A549 (cell line): Measurements from ENCODE around the gene GMPPB. TPM values are rescaled to one million over a fixed set of nuclear protein-coding genes. Genes with fewer than 3 reads are reported as not detected.

Source experiments
- ATAC-seq, 2 experiments: fragments of 200-7000 bp in 1 of 2; fragments of >200 bp in 1 of 2; cut with Nextera tagmentation in 1 of 2; cut with Tn5 transposase in 1 of 2; 3 replicates each; pipeline versions ENCODE4 v1.8.0 to v1.9.1; 2018 to 2020; ENCODE audit warnings: mild to moderate bottlenecking in 1 of 2, moderate library complexity in 1 of 2
- CTCF ChIA-PET: fragments of 300-600 bp; sonication (Branson Sonifier 250); formaldehyde crosslinking; extraction: SDS; loops from one replicate; lab custom pipeline; 2021; ENCODE audit warnings: antibody characterized with exemption, inconsistent platforms; lab: Yijun Ruan, JAX
- POLR2A ChIA-PET: fragments of 350-600 bp; formaldehyde crosslinking; extraction: SDS; loops from one replicate; lab custom pipeline; 2021; ENCODE audit warnings: antibody characterized with exemption, inconsistent platforms; lab: Yijun Ruan, JAX
- DNase-seq, 2 experiments: peaks; one replicate each; pipeline versions ENCODE4 v3.0.0 to v3.0.0-alpha.2; 2011 to 2016; ENCODE audit warnings: low read depth in 1 of 2, low spot score in 1 of 2
- FAIRE-seq: peaks from 2 replicates; lab custom pipeline; 2011; peaks lifted over from hg19 to GRCh38; lab: Jason Lieb, UNC
- H3K27ac ChIP-seq, 2 experiments: fragments of >200 bp; sonication (Bioruptor Twin); formaldehyde crosslinking; 3 replicates each; pipeline ENCODE4 v1.5.1; 2016 to 2017
- H3K4me1 ChIP-seq: fragments of >200 bp; sonication (Bioruptor Twin); formaldehyde crosslinking; 3 replicates; pipeline ENCODE4 v1.6.1; 2016
- H3K4me2 ChIP-seq: fragments of >200 bp; sonication (Bioruptor Twin); formaldehyde crosslinking; 3 replicates; pipeline ENCODE4 v1.6.1; 2016
- H3K4me3 ChIP-seq: fragments of >200 bp; sonication (Bioruptor Twin); formaldehyde crosslinking; 3 replicates; pipeline ENCODE4 v1.5.1; 2016
- H3K9me3 ChIP-seq: fragments of >200 bp; sonication (Bioruptor Twin); formaldehyde crosslinking; 3 replicates; pipeline ENCODE4 v1.6.1; 2016
- CBX8 ChIP-seq: fragments of 200-600 bp; sonication (generic); IDR thresholded peaks from 2 replicates; pipeline ENCODE4 v1.6.1; 2016
- CEBPB ChIP-seq, 2 experiments: fragments of >200 bp in 1 of 2; sonication (Bioruptor Twin) in 1 of 2; formaldehyde crosslinking in 1 of 2; IDR thresholded peaks; 2 replicates each; pipeline ENCODE4 v1.6.1; 2012 to 2016
- CHD4 ChIP-seq: fragments of 200-600 bp; sonication (generic); IDR thresholded peaks from 2 replicates; pipeline ENCODE4 v1.6.1; 2016; ENCODE audit warnings: antibody characterized with exemption, mild to moderate bottlenecking, borderline replicate concordance
- FOSB ChIP-seq: fragments of 250-450 bp; sonication (Bioruptor Pico); IDR thresholded peaks from 2 replicates; pipeline ENCODE4 v1.5.0; 2020; ENCODE audit warnings: mild to moderate bottlenecking, moderate library complexity
- FOSL2 ChIP-seq, 2 experiments: fragments of 450-650 bp in 1 of 2; fragments of >200 bp in 1 of 2; sonication (Bioruptor Twin) in 1 of 2; formaldehyde crosslinking; IDR thresholded peaks; 2 replicates each; pipeline versions ENCODE4 v1.5.0 to v1.6.1; 2016 to 2020; ENCODE audit warnings: mild to moderate bottlenecking in 1 of 2, moderate library complexity in 1 of 2
- GATA3 ChIP-seq: IDR thresholded peaks from 2 replicates; pipeline ENCODE4 v1.6.1; 2012; ENCODE audit warnings: borderline replicate concordance
- HEYL ChIP-seq: fragments of 250-450 bp; sonication (Bioruptor Pico); IDR thresholded peaks from 2 replicates; pipeline ENCODE4 v1.8.0; 2021; ENCODE audit warnings: mild to moderate bottlenecking, moderate library complexity
- HMGXB4 ChIP-seq: fragments of 250-450 bp; sonication (Bioruptor Pico); IDR thresholded peaks from 2 replicates; pipeline ENCODE4 v1.5.0; 2021; ENCODE audit warnings: mild to moderate bottlenecking, moderate library complexity, borderline replicate concordance
- HOXB13 ChIP-seq: fragments of 250-450 bp; sonication (Bioruptor Pico); IDR thresholded peaks from 2 replicates; pipeline ENCODE4 v1.5.0; 2020; ENCODE audit warnings: low read depth, mild to moderate bottlenecking, moderate library complexity
- HOXB5 ChIP-seq: fragments of 250-450 bp; sonication (Bioruptor Pico); IDR thresholded peaks from 2 replicates; pipeline ENCODE4 v1.5.0; 2020; ENCODE audit warnings: mild to moderate bottlenecking, moderate library complexity
- KDM1A ChIP-seq: fragments of 200-600 bp; sonication (generic); IDR thresholded peaks from 2 replicates; pipeline ENCODE4 v1.6.1; 2016; ENCODE audit warnings: low read depth, mild to moderate bottlenecking
- MAX ChIP-seq: IDR thresholded peaks from 2 replicates; pipeline ENCODE4 v1.6.1; 2012
- MAZ ChIP-seq: fragments of 150-350 bp; IDR thresholded peaks from 2 replicates; pipeline ENCODE4 v1.6.1; 2014; ENCODE audit warnings: antibody characterized with exemption, low read depth, low read length, borderline replicate concordance
- MYC ChIP-seq: IDR thresholded peaks from 2 replicates; pipeline ENCODE4 v1.6.1; 2012; ENCODE audit warnings: mild to moderate bottlenecking, inconsistent platforms, low read length, improper control_type of control experiment, borderline replicate concordance
- NFE2L2 ChIP-seq: fragments of 150-350 bp; conservative IDR thresholded peaks from 2 replicates; pipeline ENCODE4 v1.6.1; 2014; ENCODE audit warnings: low read length
- NR3C1 ChIP-seq: fragments of >200 bp; sonication (Bioruptor Twin); formaldehyde crosslinking; IDR thresholded peaks from 3 replicates; pipeline ENCODE4 v1.6.1; 2017
- RARB ChIP-seq: fragments of 250-450 bp; sonication (Bioruptor Pico); IDR thresholded peaks from 2 replicates; pipeline ENCODE4 v1.8.0; 2021; ENCODE audit warnings: mild to moderate bottlenecking, moderate library complexity
- RCOR1 ChIP-seq: fragments of 150-350 bp; IDR thresholded peaks from 2 replicates; pipeline ENCODE4 v1.6.1; 2014; ENCODE audit warnings: antibody characterized with exemption, low read length, low read depth
- RFX5 ChIP-seq: fragments of 450-650 bp; IDR thresholded peaks from 2 replicates; pipeline ENCODE4 v1.7.1; 2014; ENCODE audit warnings: antibody characterized with exemption, mild to moderate bottlenecking, moderate library complexity
- RNF2 ChIP-seq: fragments of 200-600 bp; sonication (generic); IDR thresholded peaks from 2 replicates; pipeline ENCODE4 v1.6.1; 2016; ENCODE audit warnings: low read depth, mild to moderate bottlenecking, antibody characterized with exemption, moderate library complexity, borderline replicate concordance
- SMC3 ChIP-seq: fragments of >200 bp; sonication (Bioruptor Twin); formaldehyde crosslinking; IDR thresholded peaks from 3 replicates; pipeline ENCODE4 v1.6.1; 2018; ENCODE audit warnings: inconsistent platforms
- SREBF2 ChIP-seq: fragments of 450-650 bp; IDR thresholded peaks from 2 replicates; pipeline ENCODE4 v1.6.1; 2014; ENCODE audit warnings: mild to moderate bottlenecking, moderate library complexity
- TFCP2L1 ChIP-seq: fragments of 250-450 bp; sonication (Bioruptor Pico); IDR thresholded peaks from 2 replicates; pipeline ENCODE4 v1.5.0; 2021; ENCODE audit warnings: mild to moderate bottlenecking
- ZC3H11A ChIP-seq: fragments of 450-650 bp; IDR thresholded peaks from 2 replicates; pipeline ENCODE4 v1.6.1; 2014; ENCODE audit warnings: antibody characterized with exemption, mild to moderate bottlenecking
- ZNF302 ChIP-seq: fragments of 250-450 bp; sonication (Bioruptor Pico); IDR thresholded peaks from 2 replicates; pipeline ENCODE4 v1.9.0; 2021; ENCODE audit warnings: inconsistent platforms, mild to moderate bottlenecking, moderate library complexity
- WGBS: methylation state at CpG from one replicate; pipeline ENCODE4 v1.1.6; 2017; ENCODE audit errors: missing lambda C conversion rate; 5-methylcytosine and 5-hydroxymethylcytosine counted together
- polyA plus RNA-seq, 4 experiments: library from polyadenylated mRNA; depleted of rRNA in 3 of 4; stranded (reverse); fragments of >200 nt; fragmentation: RNase III in 1 of 4; extraction: RNeasy Plus Mini Kit Qiagen cat#74134 plus additional on column Dnase treatment in 1 of 4; gene quantifications; 2 replicates in 3 of 4; 3 replicates in 1 of 4; pipeline ENCODE4 v1.2.3, GENCODE V29; 2011 to 2017
- TF ChIP-seq, protein P1 (sequence below): fragments of 450-650 bp; IDR thresholded peaks from 2 replicates; pipeline ENCODE4 v1.6.1; 2014; ENCODE audit warnings: antibody characterized with exemption
- TF ChIP-seq, protein P2 (sequence below): fragments of 200-600 bp; sonication (generic); IDR thresholded peaks from 2 replicates; pipeline ENCODE4 v1.6.1; 2016; ENCODE audit warnings: antibody characterized with exemption, mild to moderate bottlenecking, moderate library complexity
- TF ChIP-seq, protein P3 (sequence below): fragments of >200 bp; sonication (Bioruptor Twin); formaldehyde crosslinking; IDR thresholded peaks from 3 replicates; pipeline ENCODE4 v1.5.1; 2016

The GMPPB gene
- polyA plus RNA-seq, 2 of the 4 experiments (the other 2 are of a cell fraction): 12.9 to 24.1 TPM

- ChIA-PET POLR2A (interaction anchor here (1.0 kb wide), 1 partner anchor 15 kb away, joined by 3 read pairs; the partner anchor contains the start of gene IP6K1), CTCF (interaction anchor here (0.6 to 4.7 kb wide), 2 partner anchors 31 to 59 kb away, joined by 3 to 14 read pairs; partner anchors contain the start of gene INKA1)
- TF ChIP-seq KDM1A (no peak), HMGXB4 (no peak), RARB (no peak), NFE2L2 (no peak), FOSL2 (IDR thresholded peaks at IDR 0.05) (no peak), FOSL2 (CRISPR knock-in tag; IDR thresholded peaks at IDR 0.05) (no peak), CHD4 (no peak), MAX (no peak), FOSB (CRISPR knock-in tag) (no peak), ZNF302 (no peak), HEYL (CRISPR knock-in tag) (no peak), ZC3H11A (no peak), GATA3 (no peak), MAZ (no peak), TFCP2L1 (CRISPR knock-in tag) (no peak), HOXB5 (CRISPR knock-in tag) (no peak)
- TF ChIP-seq, protein P1, sequence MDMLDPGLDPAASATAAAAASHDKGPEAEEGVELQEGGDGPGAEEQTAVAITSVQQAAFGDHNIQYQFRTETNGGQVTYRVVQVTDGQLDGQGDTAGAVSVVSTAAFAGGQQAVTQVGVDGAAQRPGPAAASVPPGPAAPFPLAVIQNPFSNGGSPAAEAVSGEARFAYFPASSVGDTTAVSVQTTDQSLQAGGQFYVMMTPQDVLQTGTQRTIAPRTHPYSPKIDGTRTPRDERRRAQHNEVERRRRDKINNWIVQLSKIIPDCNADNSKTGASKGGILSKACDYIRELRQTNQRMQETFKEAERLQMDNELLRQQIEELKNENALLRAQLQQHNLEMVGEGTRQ: no peak
- WGBS: 83% methylated on average over 1 of the region's 1 CpG
- FAIRE-seq (no peak), DNase-seq (no peak), ATAC-seq (no peak)
- Histone ChIP-seq H3K4me1 (peaks cover 9% of the 10 kb centered on the region; the same call in 2 of the 3 replicates), H3K27ac (no peak overlapping the region), H3K9me3 (no peaks in the 10 kb centered on the region), H3K4me2 (no peak overlapping the region), H3K4me3 (no peak overlapping the region)
Observed at GRCh38 chr3:49771340-49771938, 47.7 kb upstream of the GMPPB start.

GRCh38 chr3:49769926-49770325 is 46.2 kb upstream of the GMPPB start:
- Histone ChIP-seq H3K4me1 (peaks cover 8% of the 10 kb centered on the region; the same call in 2 of the 3 replicates), H3K4me2 (no peak overlapping the region), H3K27ac (no peak overlapping the region), H3K9me3 (no peaks in the 10 kb centered on the region), H3K4me3 (no peak overlapping the region)
- FAIRE-seq (no peak), DNase-seq (no peak), ATAC-seq (no peak)
- ChIA-PET CTCF (interaction anchor here (0.8 to 1.2 kb wide), 2 partner anchors 27 to 69 kb away, joined by 3 to 5 read pairs; no protein-coding TSS in a partner anchor), POLR2A (no interaction called here)
- TF ChIP-seq NR3C1 (no peak), CBX8 (no peak), KDM1A (no peak), RFX5 (no peak), HOXB13 (CRISPR knock-in tag) (no peak), NFE2L2 (no peak), HOXB5 (CRISPR knock-in tag) (no peak), SMC3 (no peak), CEBPB (IDR thresholded peaks at IDR 0.05) (no peak), MYC (no peak), RCOR1 (no peak), MAZ (no peak), SREBF2 (no peak), RNF2 (no peak)
- TF ChIP-seq, protein P2, sequence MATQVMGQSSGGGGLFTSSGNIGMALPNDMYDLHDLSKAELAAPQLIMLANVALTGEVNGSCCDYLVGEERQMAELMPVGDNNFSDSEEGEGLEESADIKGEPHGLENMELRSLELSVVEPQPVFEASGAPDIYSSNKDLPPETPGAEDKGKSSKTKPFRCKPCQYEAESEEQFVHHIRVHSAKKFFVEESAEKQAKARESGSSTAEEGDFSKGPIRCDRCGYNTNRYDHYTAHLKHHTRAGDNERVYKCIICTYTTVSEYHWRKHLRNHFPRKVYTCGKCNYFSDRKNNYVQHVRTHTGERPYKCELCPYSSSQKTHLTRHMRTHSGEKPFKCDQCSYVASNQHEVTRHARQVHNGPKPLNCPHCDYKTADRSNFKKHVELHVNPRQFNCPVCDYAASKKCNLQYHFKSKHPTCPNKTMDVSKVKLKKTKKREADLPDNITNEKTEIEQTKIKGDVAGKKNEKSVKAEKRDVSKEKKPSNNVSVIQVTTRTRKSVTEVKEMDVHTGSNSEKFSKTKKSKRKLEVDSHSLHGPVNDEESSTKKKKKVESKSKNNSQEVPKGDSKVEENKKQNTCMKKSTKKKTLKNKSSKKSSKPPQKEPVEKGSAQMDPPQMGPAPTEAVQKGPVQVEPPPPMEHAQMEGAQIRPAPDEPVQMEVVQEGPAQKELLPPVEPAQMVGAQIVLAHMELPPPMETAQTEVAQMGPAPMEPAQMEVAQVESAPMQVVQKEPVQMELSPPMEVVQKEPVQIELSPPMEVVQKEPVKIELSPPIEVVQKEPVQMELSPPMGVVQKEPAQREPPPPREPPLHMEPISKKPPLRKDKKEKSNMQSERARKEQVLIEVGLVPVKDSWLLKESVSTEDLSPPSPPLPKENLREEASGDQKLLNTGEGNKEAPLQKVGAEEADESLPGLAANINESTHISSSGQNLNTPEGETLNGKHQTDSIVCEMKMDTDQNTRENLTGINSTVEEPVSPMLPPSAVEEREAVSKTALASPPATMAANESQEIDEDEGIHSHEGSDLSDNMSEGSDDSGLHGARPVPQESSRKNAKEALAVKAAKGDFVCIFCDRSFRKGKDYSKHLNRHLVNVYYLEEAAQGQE: no peak
- TF ChIP-seq, protein P3, sequence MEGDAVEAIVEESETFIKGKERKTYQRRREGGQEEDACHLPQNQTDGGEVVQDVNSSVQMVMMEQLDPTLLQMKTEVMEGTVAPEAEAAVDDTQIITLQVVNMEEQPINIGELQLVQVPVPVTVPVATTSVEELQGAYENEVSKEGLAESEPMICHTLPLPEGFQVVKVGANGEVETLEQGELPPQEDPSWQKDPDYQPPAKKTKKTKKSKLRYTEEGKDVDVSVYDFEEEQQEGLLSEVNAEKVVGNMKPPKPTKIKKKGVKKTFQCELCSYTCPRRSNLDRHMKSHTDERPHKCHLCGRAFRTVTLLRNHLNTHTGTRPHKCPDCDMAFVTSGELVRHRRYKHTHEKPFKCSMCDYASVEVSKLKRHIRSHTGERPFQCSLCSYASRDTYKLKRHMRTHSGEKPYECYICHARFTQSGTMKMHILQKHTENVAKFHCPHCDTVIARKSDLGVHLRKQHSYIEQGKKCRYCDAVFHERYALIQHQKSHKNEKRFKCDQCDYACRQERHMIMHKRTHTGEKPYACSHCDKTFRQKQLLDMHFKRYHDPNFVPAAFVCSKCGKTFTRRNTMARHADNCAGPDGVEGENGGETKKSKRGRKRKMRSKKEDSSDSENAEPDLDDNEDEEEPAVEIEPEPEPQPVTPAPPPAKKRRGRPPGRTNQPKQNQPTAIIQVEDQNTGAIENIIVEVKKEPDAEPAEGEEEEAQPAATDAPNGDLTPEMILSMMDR: no peak
- TF ChIP-seq, protein P1: no peak
